HFF-Myc (cell line): ENCODE measurements around the gene ASIC3.
"Not testable (repeated sequence)": the region's sequence is repeated elsewhere in the genome, so short reads cannot be mapped to it uniquely, and the experiment has no call there.

Experiments used
- DNase-seq: peaks from one replicate; pipeline ENCODE4 v3.0.0-alpha.2; 2011; ENCODE audit warnings: low read depth; ENCODE audit errors: extremely low read depth
- H3K4me3 ChIP-seq: replicated peaks from 2 replicates; pipeline ENCODE4 v1.5.1; 2011; ENCODE audit warnings: low read depth, mild to moderate bottlenecking, control low read depth, low read length
- CTCF ChIP-seq: IDR thresholded peaks from 2 replicates; pipeline ENCODE4 v1.5.1; 2012; ENCODE audit warnings: mild to moderate bottlenecking, low read depth, low read length, control low read depth; ENCODE audit errors: missing control alignments

Gene ASIC3

GRCh38 chr7:151039850-151040548 is 8.3 kb upstream of the ASIC3 start:
- no peak for DNase-seq
- H3K4me3 ChIP-seq: no peak overlapping the region
- no peak for TF ChIP-seq CTCF

DNA sequence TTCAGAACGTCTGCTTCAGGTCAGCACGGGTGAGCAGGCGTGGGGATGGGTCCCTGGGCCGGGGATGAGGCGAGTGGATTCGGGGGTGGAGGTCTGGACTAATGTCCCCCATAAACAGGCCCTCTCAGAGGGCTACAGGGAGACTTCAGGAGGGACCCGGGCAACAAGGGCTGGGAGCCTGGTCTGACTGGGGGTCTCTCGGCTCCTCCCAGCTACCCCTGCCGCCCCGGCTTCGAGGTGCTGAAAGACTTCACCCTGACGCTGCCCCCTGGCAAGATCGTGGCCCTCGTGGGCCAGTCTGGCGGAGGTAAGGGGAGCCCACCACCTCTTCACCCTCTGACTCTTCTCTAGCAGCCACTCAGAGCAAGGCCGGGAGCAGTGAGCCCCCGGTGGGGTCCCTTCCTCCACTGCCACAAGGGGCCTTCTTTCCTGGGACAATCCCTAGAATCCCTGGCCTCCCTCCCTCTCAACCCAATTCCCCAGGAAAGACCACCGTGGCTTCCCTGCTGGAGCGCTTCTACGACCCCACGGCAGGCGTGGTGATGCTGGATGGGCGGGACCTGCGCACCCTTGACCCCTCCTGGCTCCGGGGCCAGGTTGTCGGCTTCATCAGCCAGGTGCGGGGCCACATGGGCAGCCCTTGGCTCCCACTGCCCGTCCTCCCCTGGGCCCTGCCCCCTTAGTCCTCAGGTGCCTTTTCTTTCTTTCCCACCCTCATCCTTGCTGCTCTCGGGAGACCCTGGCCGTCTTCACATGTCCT is 7.5 kb upstream of the ASIC3 start:
- no peak for TF ChIP-seq CTCF
- no peak for DNase-seq
- H3K4me3 ChIP-seq: no peak overlapping the region

- not testable (repeated sequence) for DNase-seq, H3K4me3 ChIP-seq
Observed at GRCh38 chr7:151043449-151043848, 4.9 kb upstream of the ASIC3 start.

DNA sequence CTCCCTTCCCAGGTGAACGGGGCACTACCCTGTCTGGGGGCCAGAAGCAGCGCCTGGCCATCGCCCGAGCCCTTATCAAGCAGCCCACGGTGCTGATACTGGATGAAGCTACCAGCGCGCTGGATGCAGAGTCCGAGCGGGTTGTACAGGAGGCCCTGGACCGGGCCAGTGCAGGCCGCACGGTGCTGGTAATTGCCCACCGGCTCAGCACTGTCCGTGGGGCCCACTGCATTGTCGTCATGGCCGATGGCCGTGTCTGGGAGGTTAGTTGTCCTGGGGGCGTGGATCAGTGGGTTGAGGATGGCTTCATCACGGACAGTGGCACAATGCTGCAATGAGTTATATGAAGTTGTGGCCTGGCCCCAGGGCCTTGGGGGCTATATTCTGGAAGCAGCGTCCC is 4.4 kb upstream of the ASIC3 start:
- DNase-seq: no peak
- TF ChIP-seq CTCF: no peak
- no peak overlapping the region for H3K4me3 ChIP-seq

GRCh38 chr7:151045262-151045661 is 3.1 kb upstream of the ASIC3 start:
- H3K4me3 ChIP-seq: no peak overlapping the region
- no peak for DNase-seq
- TF ChIP-seq CTCF: no peak

- DNase-seq: no peak
- no peak overlapping the region for H3K4me3 ChIP-seq
- no peak for TF ChIP-seq CTCF
Observed at GRCh38 chr7:151045967-151046366, 2.4 kb upstream of the ASIC3 start.
